ENCODE data around the gene DPP10.

- TF ChIP-seq RELA (CRISPR knock-in tag; IDR thresholded peaks at IDR 0.05) (no peak), ZNF580 (CRISPR knock-in tag; IDR thresholded peaks at IDR 0.05; ENCODE audit: borderline replicate concordance, low read depth) (no peak), ZSCAN5A (CRISPR knock-in tag; IDR thresholded peaks at IDR 0.05; ENCODE audit: borderline replicate concordance) (no peak), POLR2A (IDR thresholded peaks at IDR 0.05; ENCODE audit: insufficient read depth in 1 of 2, low read depth in 2 of 2, low read length in 2 of 2) (no peak), ARNT (IDR thresholded peaks at IDR 0.05) (no peak)
Measured at GRCh38 chr2:115169814-115170213, 727.4 kb downstream of the DPP10 start.

Data from HepG2 (cell line).